ENCODE measurements around the gene DEPP1.
A peak's percentile ranks its signal among the peaks of the same experiment; 100 is the strongest.

Gene DEPP1

GRCh38 chr10:44932517-44933450, 45.8 kb downstream of the DEPP1 start:
- DNase-seq (ENCODE audit: low read depth): peak; percentile 23

DNA sequence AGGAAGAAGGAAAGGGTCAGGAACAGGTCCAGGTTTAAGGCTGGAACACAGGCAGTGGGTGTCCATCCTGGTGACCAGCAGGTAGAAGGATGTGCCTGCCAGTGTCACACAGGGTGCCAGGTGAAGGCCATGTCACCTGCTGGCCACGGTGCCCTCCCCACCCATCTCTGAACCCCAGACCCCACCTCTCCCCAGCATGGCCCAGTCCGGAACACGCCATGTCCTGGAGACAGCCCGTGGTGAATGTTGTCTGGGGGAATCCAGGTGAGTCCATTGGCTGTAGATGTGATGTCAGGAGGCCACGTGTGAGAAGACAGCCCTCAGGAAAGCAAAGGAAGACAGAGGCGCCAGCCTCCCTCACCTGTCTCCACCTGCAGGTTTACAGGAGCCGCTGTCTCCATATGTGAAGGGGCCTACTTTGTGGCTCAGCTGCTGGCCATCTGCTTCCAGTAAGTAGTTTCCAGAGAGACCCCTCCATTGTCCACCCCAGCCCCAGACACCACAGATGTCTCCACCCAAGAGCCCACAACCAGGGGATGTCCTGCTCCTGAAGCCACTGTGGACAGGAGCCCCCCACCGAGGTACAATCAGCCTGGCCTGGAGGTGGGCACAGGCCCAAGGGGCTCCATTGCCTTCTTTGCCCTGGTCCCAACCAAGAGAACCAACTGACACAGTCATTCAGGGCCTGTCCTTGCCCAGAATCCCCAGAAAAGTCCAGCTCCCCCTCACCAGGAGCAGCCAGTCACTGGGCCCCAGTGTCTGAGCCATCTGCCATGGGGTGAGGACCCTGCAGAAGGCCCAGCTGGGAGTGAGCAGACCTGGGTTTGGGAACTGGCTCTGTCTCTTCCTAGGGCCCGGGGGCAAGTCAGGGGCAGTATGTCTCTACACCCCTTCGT, 46.7 kb downstream of the DEPP1 start:
- no peak for DNase-seq (ENCODE audit: low read depth)

- DNase-seq (ENCODE audit: low read depth): no peak
Measured at GRCh38 chr10:44930904-44931620, 47.5 kb downstream of the DEPP1 start.

DNA sequence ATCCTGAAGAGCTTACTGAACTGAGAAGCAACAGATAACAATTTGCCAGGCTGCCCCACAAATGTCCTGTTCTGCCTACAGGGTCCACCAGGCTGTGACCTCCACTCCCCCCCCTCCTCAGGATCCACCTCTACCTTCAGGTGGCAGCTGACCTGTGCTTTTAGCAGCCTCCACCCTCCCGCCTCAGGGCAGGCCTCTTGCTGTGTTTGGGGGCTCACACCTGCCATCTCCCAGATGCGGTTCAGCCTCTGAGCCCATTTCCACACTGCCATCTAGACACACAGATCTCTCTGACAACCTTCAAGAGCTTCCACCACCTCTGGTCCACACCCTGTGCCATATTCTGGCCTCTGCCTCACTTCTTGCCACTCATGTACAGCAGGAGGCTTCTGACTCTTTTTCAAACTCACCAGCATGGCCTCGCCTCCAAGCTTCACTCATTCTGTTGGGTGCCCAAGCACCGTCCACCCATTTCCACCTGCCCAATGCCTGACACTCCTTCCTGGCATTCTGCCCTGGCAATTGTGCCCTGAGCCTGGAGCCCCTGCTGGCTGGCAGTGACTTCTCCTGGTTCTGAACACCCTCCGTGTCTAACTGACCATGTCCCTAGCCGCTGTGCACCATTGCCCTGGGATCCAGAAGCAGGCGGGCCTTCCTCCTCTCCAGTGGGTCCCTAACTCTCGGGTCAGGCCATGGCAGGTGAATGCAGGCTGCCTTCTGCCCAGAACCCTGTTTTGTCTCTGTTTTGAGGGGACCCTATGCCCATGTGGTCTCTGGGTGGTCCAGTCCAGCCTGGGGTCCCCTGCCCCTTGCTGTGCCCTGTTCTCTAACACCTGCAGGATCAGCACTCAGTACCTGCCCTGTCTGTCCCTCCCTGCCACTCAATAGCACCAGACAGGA, 49.0 kb downstream of the DEPP1 start:
- no peak for DNase-seq (ENCODE audit: low read depth)

GRCh38 chr10:44928462-44928861, 50.1 kb downstream of the DEPP1 start:
- no peak for DNase-seq (ENCODE audit: low read depth)

DNA sequence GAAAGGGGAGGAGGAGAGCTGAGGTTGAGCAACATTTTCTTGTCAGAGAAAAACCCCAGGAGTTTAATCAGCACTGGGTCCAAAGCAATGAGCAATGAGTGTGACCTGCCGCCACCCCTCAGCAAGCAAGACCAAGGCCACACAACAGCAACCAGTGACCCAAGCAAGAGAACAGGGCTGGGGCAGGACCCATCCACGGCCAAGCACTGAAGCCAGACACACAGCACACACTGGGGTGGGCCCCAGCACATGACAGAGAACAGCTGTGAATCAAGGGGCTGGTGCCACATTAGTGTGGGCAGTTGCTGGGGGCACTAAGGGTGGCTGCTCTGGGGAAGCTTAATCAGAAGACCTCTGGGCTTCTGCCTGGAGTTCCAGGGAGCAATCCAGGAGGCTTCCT, 51.3 kb downstream of the DEPP1 start:
- no peak for DNase-seq (ENCODE audit: low read depth)

GRCh38 chr10:44926751-44927351, 51.8 kb downstream of the DEPP1 start:
- no peak for DNase-seq (ENCODE audit: low read depth)

Data from HS-5 (cell line).